ENCODE data around the gene STUB1.

DNA sequence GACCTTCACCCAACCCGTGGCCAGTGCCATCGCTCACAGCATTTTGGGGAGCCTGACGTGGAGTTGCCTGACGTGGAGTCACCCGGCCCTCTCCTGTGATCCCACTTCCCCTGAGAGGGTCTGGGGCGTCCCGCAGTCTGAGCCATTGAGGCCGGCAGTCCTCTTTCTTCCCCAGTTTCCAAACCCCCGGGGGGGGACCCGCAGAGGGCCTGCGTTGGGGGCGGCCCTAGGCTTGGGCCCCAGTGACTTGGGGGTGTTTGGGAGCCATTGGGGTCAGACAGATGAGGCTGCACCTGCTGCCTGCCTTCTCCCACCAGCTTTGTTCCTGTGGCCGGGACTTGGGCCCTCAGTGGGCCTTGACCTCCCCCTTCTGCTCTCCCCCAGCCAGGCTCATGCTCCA is 10.5 kb upstream of the STUB1 start:
- TF ChIP-seq SP1 (IDR thresholded peaks at IDR 0.05) (no peak), BHLHE40 (IDR thresholded peaks at IDR 0.05; ENCODE audit: borderline replicate concordance) (no peak), FOXM1 (IDR thresholded peaks at IDR 0.05; ENCODE audit: borderline replicate concordance) (no peak)

Data from HEK293T (cell line).